Neural progenitor cell (in vitro differentiated cells): ENCODE measurements around the gene ST8SIA5. TPM values are rescaled to one million over a fixed set of nuclear protein-coding genes. Genes with fewer than 3 reads are reported as not detected.

Experiments
- DNase-seq: peaks from one replicate; pipeline ENCODE4 v3.0.0-alpha.2; 2016; ENCODE audit warnings: low spot score
- H2AFZ ChIP-seq: fragments of 200-600 bp; sonication (generic); replicated peaks from 2 replicates; pipeline ENCODE4 v1.6.1; 2016; ENCODE audit warnings: antibody characterized with exemption
- H3F3A ChIP-seq: fragments of 200-600 bp; sonication (generic); 2 replicates; pipeline ENCODE4 v1.6.1; 2016; ENCODE audit warnings: antibody characterized with exemption, low read depth
- H3K27ac ChIP-seq: fragments of 200-600 bp; sonication (generic); 2 replicates; pipeline ENCODE4 v1.5.1; 2016; ENCODE audit warnings: mild to moderate bottlenecking
- H3K27me3 ChIP-seq: fragments of 200-600 bp; sonication (generic); 2 replicates; pipeline ENCODE4 v1.6.1; 2016; ENCODE audit warnings: mild to moderate bottlenecking, moderate library complexity
- H3K36me3 ChIP-seq: fragments of 200-600 bp; sonication (generic); 2 replicates; pipeline ENCODE4 v1.5.1; 2016
- H3K4me1 ChIP-seq: fragments of 200-600 bp; sonication (generic); 2 replicates; pipeline ENCODE4 v1.6.1; 2016; ENCODE audit warnings: mixed run types
- H3K4me2 ChIP-seq: fragments of 200-600 bp; sonication (generic); 2 replicates; pipeline ENCODE4 v1.6.1; 2016
- H3K4me3 ChIP-seq: fragments of 200-600 bp; sonication (generic); 2 replicates; pipeline ENCODE4 v1.5.1; 2016
- H3K79me2 ChIP-seq: fragments of 200-600 bp; sonication (generic); 2 replicates; pipeline ENCODE4 v1.6.1; 2016; ENCODE audit warnings: low read depth
- H3K9ac ChIP-seq: fragments of 200-600 bp; sonication (generic); 2 replicates; pipeline ENCODE4 v1.6.1; 2016
- H3K9me3 ChIP-seq: fragments of 200-600 bp; sonication (generic); 2 replicates; pipeline ENCODE4 v1.5.1; 2016; ENCODE audit warnings: low read depth
- H4K20me1 ChIP-seq: fragments of 200-600 bp; sonication (generic); 2 replicates; pipeline ENCODE4 v1.6.1; 2016; ENCODE audit warnings: low read depth
- H3K27ac Mint-ChIP-seq: 3 replicates; pipeline ENCODE4 v1.8.0; 2021; ENCODE audit warnings: mixed read lengths
- H3K27me3 Mint-ChIP-seq: 2 replicates; pipeline ENCODE4 v1.8.0; 2022; ENCODE audit warnings: low read depth, mild to moderate bottlenecking, inconsistent platforms, moderate library complexity, mixed read lengths; ENCODE audit not compliant: insufficient read depth
- H3K36me3 Mint-ChIP-seq: 3 replicates; pipeline ENCODE4 v1.8.0; 2021; ENCODE audit warnings: mixed read lengths
- H3K4me1 Mint-ChIP-seq: 3 replicates; pipeline ENCODE4 v1.8.0; 2021; ENCODE audit warnings: mixed read lengths
- H3K4me3 Mint-ChIP-seq: 3 replicates; pipeline ENCODE4 v1.8.0; 2021; ENCODE audit warnings: mild to moderate bottlenecking, moderate library complexity, mixed read lengths
- H3K9me3 Mint-ChIP-seq: 3 replicates; pipeline ENCODE4 v1.8.0; 2020; ENCODE audit warnings: mixed read lengths
- EZH2 ChIP-seq: fragments of 200-600 bp; sonication (generic); IDR thresholded peaks from 2 replicates; pipeline ENCODE4 v1.6.1; 2017; ENCODE audit warnings: antibody characterized with exemption, mild to moderate bottlenecking, moderate library complexity
- EZH2phosphoT487 ChIP-seq: fragments of 200-600 bp; sonication (generic); IDR thresholded peaks from 2 replicates; pipeline ENCODE4 v1.6.1; 2017; ENCODE audit warnings: antibody characterized with exemption
- total RNA-seq: library from RNA; depleted of rRNA; stranded (reverse); fragments of >200 nt; gene quantifications from 2 replicates; pipeline ENCODE4 v1.2.3, GENCODE V29; 2015; ENCODE audit warnings: low replicate concordance
- TF ChIP-seq, protein P1 (sequence below): fragments of 200-600 bp; sonication (generic); IDR thresholded peaks from 2 replicates; pipeline ENCODE4 v1.5.1; 2017; ENCODE audit warnings: antibody characterized with exemption, mild to moderate bottlenecking

The ST8SIA5 gene
- total RNA-seq, 1 donor from 2014 or later, result 0.04 TPM

DNA sequence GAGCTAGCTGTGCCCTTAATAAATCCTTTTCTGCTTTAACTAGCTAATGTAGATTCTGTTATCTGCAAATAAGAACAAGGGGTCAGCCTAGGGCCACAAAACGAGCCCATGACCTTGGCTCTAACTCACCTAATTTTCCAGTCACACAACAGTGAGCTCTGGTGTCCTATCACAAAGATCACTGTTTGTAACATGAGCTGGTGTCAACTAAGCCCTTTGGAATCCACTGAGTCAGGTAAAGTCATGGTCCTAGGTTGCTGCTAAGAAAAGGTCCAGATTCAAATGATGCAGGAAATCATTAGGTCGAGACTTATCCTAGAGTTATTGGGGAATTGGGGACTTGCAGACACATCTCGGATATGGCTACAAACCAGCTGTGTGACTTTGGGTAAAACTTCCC, 49.9 kb downstream of the ST8SIA5 start:
- Histone ChIP-seq H3K79me2 (no peaks in the 10 kb centered on the region), H3K4me3 (no peak overlapping the region), H3K4me1 (peaks cover 4% of the 10 kb centered on the region), H3K4me2 (no peak overlapping the region), H4K20me1 (no peaks in the 10 kb centered on the region), H3K27me3 (no peaks in the 10 kb centered on the region), H3K9me3 (no peaks in the 10 kb centered on the region), H3K27ac (no peak overlapping the region), H2AFZ (no peak overlapping the region), H3K9ac (no peak overlapping the region), H3K36me3 (no peaks in the 10 kb centered on the region), H3F3A (no peaks in the 10 kb centered on the region)
- no peaks in the 10 kb centered on the region for H3K9me3 Mint-ChIP-seq
- TF ChIP-seq EZH2, result no peak
- TF ChIP-seq EZH2phosphoT487, result no peak
- TF ChIP-seq, protein P1, sequence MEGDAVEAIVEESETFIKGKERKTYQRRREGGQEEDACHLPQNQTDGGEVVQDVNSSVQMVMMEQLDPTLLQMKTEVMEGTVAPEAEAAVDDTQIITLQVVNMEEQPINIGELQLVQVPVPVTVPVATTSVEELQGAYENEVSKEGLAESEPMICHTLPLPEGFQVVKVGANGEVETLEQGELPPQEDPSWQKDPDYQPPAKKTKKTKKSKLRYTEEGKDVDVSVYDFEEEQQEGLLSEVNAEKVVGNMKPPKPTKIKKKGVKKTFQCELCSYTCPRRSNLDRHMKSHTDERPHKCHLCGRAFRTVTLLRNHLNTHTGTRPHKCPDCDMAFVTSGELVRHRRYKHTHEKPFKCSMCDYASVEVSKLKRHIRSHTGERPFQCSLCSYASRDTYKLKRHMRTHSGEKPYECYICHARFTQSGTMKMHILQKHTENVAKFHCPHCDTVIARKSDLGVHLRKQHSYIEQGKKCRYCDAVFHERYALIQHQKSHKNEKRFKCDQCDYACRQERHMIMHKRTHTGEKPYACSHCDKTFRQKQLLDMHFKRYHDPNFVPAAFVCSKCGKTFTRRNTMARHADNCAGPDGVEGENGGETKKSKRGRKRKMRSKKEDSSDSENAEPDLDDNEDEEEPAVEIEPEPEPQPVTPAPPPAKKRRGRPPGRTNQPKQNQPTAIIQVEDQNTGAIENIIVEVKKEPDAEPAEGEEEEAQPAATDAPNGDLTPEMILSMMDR, result no peak
- H3K4me1 Mint-ChIP-seq, result peaks cover 4% of the 10 kb centered on the region
- DNase-seq, result no peak
- no peak overlapping the region for H3K27ac Mint-ChIP-seq
- H3K27me3 Mint-ChIP-seq, result peaks cover 2% of the 10 kb centered on the region
- H3K4me3 Mint-ChIP-seq, result no peak overlapping the region
- H3K36me3 Mint-ChIP-seq, result no peaks in the 10 kb centered on the region

DNA sequence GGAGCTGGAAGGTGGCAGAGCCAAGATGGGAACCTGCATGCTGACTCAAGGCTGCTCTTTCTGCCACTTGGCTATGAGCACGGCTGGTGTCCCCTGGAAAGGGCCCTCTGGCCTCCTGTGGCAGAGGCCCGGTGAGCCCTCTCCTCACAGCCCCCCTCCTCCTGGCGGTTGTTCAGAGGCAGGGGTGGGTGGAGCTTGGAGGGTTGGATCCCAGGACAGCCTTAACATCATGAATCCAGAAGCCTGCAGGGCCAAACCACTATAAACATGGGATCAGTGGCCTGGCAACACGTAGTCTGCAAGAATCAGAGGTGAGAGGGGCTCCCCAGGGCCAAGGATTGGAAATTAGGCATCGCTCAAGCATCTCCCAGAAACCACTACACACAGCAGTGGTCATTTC, 51.3 kb downstream of the ST8SIA5 start:
- H3K4me3 Mint-ChIP-seq, result no peak overlapping the region
- no peak overlapping the region for H3K9ac ChIP-seq
- peak; percentile 61 for DNase-seq

DNA sequence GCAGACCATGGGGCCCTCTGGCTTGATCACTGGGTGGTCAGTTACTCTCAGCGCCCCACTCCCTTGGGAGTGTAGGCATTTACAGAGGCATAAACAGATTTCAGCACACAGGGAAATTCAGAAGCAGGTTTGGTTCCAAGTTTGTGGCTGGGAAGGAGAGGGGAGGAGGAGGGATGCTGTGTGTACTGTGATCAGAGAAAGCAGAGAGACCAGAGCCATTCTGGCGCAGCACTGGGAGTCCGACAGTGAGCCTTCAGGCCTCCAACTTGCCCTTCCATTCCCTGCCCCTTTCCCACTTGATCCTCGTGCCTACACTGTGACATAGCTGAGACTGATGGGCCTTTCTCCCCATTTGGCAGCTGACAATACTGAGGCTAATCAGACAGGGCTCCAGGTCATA, 52.0 kb downstream of the ST8SIA5 start:
- no peak overlapping the region for H2AFZ ChIP-seq
- TF ChIP-seq, protein P1, result no peak
- TF ChIP-seq EZH2phosphoT487 (no peak), EZH2 (no peak)
- no peaks in the 10 kb centered on the region for H3K9me3 ChIP-seq
- H3K27me3 ChIP-seq, result no peaks in the 10 kb centered on the region
- no peaks in the 10 kb centered on the region for H3K79me2 ChIP-seq
- no peaks in the 10 kb centered on the region for H3K27me3 Mint-ChIP-seq
- DNase-seq, result no peak
- no peaks in the 10 kb centered on the region for H3K36me3 ChIP-seq
- H3F3A ChIP-seq, result no peaks in the 10 kb centered on the region
- H3K27ac Mint-ChIP-seq, result no peak overlapping the region
- H3K36me3 Mint-ChIP-seq, result no peaks in the 10 kb centered on the region
- no peak overlapping the region for H3K4me3 Mint-ChIP-seq
- no peaks in the 10 kb centered on the region for H4K20me1 ChIP-seq
- peaks cover 4% of the 10 kb centered on the region for H3K4me1 Mint-ChIP-seq
- H3K4me1 ChIP-seq, result peaks cover 4% of the 10 kb centered on the region
- H3K9ac ChIP-seq, result no peak overlapping the region
- H3K27ac ChIP-seq, result no peak overlapping the region
- no peak overlapping the region for H3K4me3 ChIP-seq
- no peaks in the 10 kb centered on the region for H3K9me3 Mint-ChIP-seq
- H3K4me2 ChIP-seq, result no peak overlapping the region

More for the DNA sequence above, 51.3 kb downstream of the ST8SIA5 start:
- TF ChIP-seq EZH2, result no peak
- TF ChIP-seq, protein P1, result no peak
- TF ChIP-seq EZH2phosphoT487, result no peak
- Histone ChIP-seq H3F3A (no peaks in the 10 kb centered on the region), H2AFZ (peak overlapping the region; percentile 1), H3K27ac (no peak overlapping the region), H3K36me3 (no peaks in the 10 kb centered on the region), H3K4me2 (no peak overlapping the region), H3K4me1 (peaks cover 4% of the 10 kb centered on the region), H3K9me3 (no peaks in the 10 kb centered on the region), H4K20me1 (no peaks in the 10 kb centered on the region), H3K27me3 (no peaks in the 10 kb centered on the region), H3K4me3 (no peak overlapping the region), H3K79me2 (no peaks in the 10 kb centered on the region)
- no peaks in the 10 kb centered on the region for H3K9me3 Mint-ChIP-seq
- H3K27ac Mint-ChIP-seq, result no peak overlapping the region
- H3K4me1 Mint-ChIP-seq, result peaks cover 4% of the 10 kb centered on the region
- H3K27me3 Mint-ChIP-seq, result peaks cover under 1% of the 10 kb centered on the region
- H3K36me3 Mint-ChIP-seq, result no peaks in the 10 kb centered on the region

DNA sequence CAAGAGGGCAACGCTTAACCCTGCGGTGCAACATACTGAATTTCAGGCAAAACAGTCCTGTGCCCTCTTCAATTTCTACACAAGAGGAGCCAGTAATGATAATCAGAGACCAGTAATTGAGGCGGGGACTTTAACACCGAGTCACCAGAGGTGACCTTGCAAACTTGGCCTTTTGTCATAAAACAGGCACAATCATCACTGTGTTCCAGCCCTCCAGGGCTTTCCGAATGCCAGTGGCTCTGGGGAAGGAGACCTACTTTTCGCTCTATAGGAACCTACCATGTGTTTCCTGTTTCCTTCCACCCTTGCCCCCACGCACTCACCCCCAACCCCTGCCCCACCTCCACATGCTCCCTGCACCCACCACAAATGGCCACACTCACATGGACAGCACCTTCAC, 52.7 kb downstream of the ST8SIA5 start:
- Histone ChIP-seq H3K4me2 (no peak overlapping the region), H3K79me2 (no peaks in the 10 kb centered on the region), H3K9me3 (no peaks in the 10 kb centered on the region), H3K4me1 (peaks cover 4% of the 10 kb centered on the region), H3F3A (no peaks in the 10 kb centered on the region), H4K20me1 (no peaks in the 10 kb centered on the region), H3K9ac (no peak overlapping the region), H3K36me3 (no peaks in the 10 kb centered on the region), H3K4me3 (no peak overlapping the region), H2AFZ (no peak overlapping the region), H3K27ac (no peak overlapping the region), H3K27me3 (no peaks in the 10 kb centered on the region)
- H3K36me3 Mint-ChIP-seq, result no peaks in the 10 kb centered on the region
- H3K4me3 Mint-ChIP-seq, result no peak overlapping the region
- no peaks in the 10 kb centered on the region for H3K27me3 Mint-ChIP-seq
- no peaks in the 10 kb centered on the region for H3K9me3 Mint-ChIP-seq
- TF ChIP-seq EZH2, result no peak
- TF ChIP-seq EZH2phosphoT487, result no peak
- TF ChIP-seq, protein P1, result no peak
- H3K4me1 Mint-ChIP-seq, result peaks cover 4% of the 10 kb centered on the region
- no peak for DNase-seq
- no peak overlapping the region for H3K27ac Mint-ChIP-seq
